ENCODE results near the gene SLC22A7.
A peak's percentile ranks its signal among the peaks of the same experiment; 100 is the strongest.
"Not testable (repeated sequence)": the region's sequence is repeated elsewhere in the genome, so short reads cannot be mapped to it uniquely, and the experiment has no call there.

The SLC22A7 gene

GRCh38 chr6:43299338-43300293 is 1.6 kb downstream of the SLC22A7 start:
- FAIRE-seq, result no peak
- no peak for DNase-seq (ENCODE audit: low spot score)

- DNase-seq (ENCODE audit: low spot score) (no peak), FAIRE-seq (no peak)
Measured at GRCh38 chr6:43301081-43301870, 3.2 kb downstream of the SLC22A7 start.

- DNase-seq (ENCODE audit: low spot score) (no peak), FAIRE-seq (no peak)
Measured at GRCh38 chr6:43302126-43302525, 4.1 kb downstream of the SLC22A7 start.

- FAIRE-seq; DNase-seq (ENCODE audit: low spot score): not testable (repeated sequence)
Measured at GRCh38 chr6:43303006-43303405, 4.9 kb downstream of the SLC22A7 start.

GRCh38 chr6:43303751-43304331 is 5.8 kb downstream of the SLC22A7 start:
- no peak for DNase-seq (ENCODE audit: low spot score)
- FAIRE-seq, result no peak

GRCh38 chr6:43304361-43304760 is 6.3 kb downstream of the SLC22A7 start:
- DNase-seq (ENCODE audit: low spot score) (no peak), FAIRE-seq (no peak)

GRCh38 chr6:43304882-43305281 is 6.8 kb downstream of the SLC22A7 start:
- FAIRE-seq, result no peak

GRCh38 chr6:43306086-43306485 is 8.0 kb downstream of the SLC22A7 start:
- no peak for DNase-seq (ENCODE audit: low spot score)
- FAIRE-seq, result no peak

More at GRCh38 chr6:43304882-43305281, 6.8 kb downstream of the SLC22A7 start:
- DNase-seq (ENCODE audit: low spot score), result no peak

- DNase-seq (ENCODE audit: low spot score) (no peak), FAIRE-seq (no peak)
Measured at GRCh38 chr6:43307451-43308100, 9.5 kb downstream of the SLC22A7 start.

GRCh38 chr6:43308101-43308989 is 10.3 kb downstream of the SLC22A7 start, which contains the start of gene CRIP3:
Gene CRIP3 (minus strand): TSS chr6:43308826. CDS start chr6:43308792, 34 bp downstream.
- no peak for FAIRE-seq
- DNase-seq (ENCODE audit: low spot score), result no peak

GRCh38 chr6:43308990-43309477 is 11.0 kb downstream of the SLC22A7 start:
- DNase-seq (ENCODE audit: low spot score), result no peak
- no peak for FAIRE-seq

- FAIRE-seq (no peak), DNase-seq (ENCODE audit: low spot score) (no peak)
Measured at GRCh38 chr6:43310134-43310533, 12.1 kb downstream of the SLC22A7 start.

GRCh38 chr6:43310624-43311023 is 12.6 kb downstream of the SLC22A7 start:
- DNase-seq (ENCODE audit: low spot score), result no peak
- FAIRE-seq, result no peak

GRCh38 chr6:43311666-43312065 is 13.6 kb downstream of the SLC22A7 start:
- FAIRE-seq (no peak), DNase-seq (ENCODE audit: low spot score) (no peak)

- FAIRE-seq, result no peak
- DNase-seq (ENCODE audit: low spot score), result no peak
Measured at GRCh38 chr6:43313813-43314212, 15.8 kb downstream of the SLC22A7 start.

- FAIRE-seq, result no peak
- no peak for DNase-seq (ENCODE audit: low spot score)
Measured at GRCh38 chr6:43318011-43318410, 20.0 kb downstream of the SLC22A7 start.

- FAIRE-seq, result no peak
Measured at GRCh38 chr6:43325876-43326275, 27.8 kb downstream of the SLC22A7 start.

GRCh38 chr6:43328528-43328927 is 30.5 kb downstream of the SLC22A7 start:
- FAIRE-seq, result no peak
- DNase-seq (ENCODE audit: low spot score), result peak; percentile 34

More at GRCh38 chr6:43325876-43326275, 27.8 kb downstream of the SLC22A7 start:
- DNase-seq (ENCODE audit: low spot score), result no peak

GRCh38 chr6:43331470-43331869 is 33.4 kb downstream of the SLC22A7 start:
- DNase-seq (ENCODE audit: low spot score) (no peak), FAIRE-seq (no peak)

- DNase-seq (ENCODE audit: low spot score), result no peak
- no peak for FAIRE-seq
Measured at GRCh38 chr6:43331891-43332290, 33.8 kb downstream of the SLC22A7 start.
